Measurements from ENCODE around the gene TCF7L2. TPM values are rescaled to one million over a fixed set of nuclear protein-coding genes. Genes with fewer than 3 reads are reported as not detected.

Gene TCF7L2
- total RNA-seq, 2 experiments from 2014 or later: 0.45 to 1.4 TPM

GRCh38 chr10:113076949-113077348 lies 126.9 kb downstream of the TCF7L2 start:
- CTCF ChIA-PET: interaction anchor here (0.7 kb wide), 1 partner anchor 85 kb away, joined by 3 read pairs; no protein-coding TSS in a partner anchor
- Mint-ChIP-seq H3K36me3 (no peaks in the 10 kb centered on the region), H3K9me3 (ENCODE audit: low read depth) (no peaks in the 10 kb centered on the region), H3K4me3 (no peak overlapping the region), H3K4me1 (no peaks in the 10 kb centered on the region), H3K27me3 (peaks cover 5% of the 10 kb centered on the region), H3K27ac (no peak overlapping the region)
- no peak for ATAC-seq
- DNase-seq: no peak

- CTCF ChIA-PET: no interaction called here
Measured at GRCh38 chr10:113078282-113078907, 128.3 kb downstream of the TCF7L2 start.

GRCh38 chr10:113080061-113080924 lies 130.2 kb downstream of the TCF7L2 start:
- Mint-ChIP-seq H3K9me3 (ENCODE audit: low read depth) (no peaks in the 10 kb centered on the region), H3K4me1 (no peaks in the 10 kb centered on the region), H3K27me3 (peaks cover 5% of the 10 kb centered on the region), H3K4me3 (no peak overlapping the region), H3K27ac (no peak overlapping the region), H3K36me3 (no peaks in the 10 kb centered on the region)
- ATAC-seq: no peak
- DNase-seq: no peak
- CTCF ChIA-PET: no interaction called here

More at GRCh38 chr10:113078282-113078907, 128.3 kb downstream of the TCF7L2 start:
- Mint-ChIP-seq H3K36me3 (no peaks in the 10 kb centered on the region), H3K27ac (no peak overlapping the region), H3K27me3 (peaks cover 5% of the 10 kb centered on the region), H3K9me3 (ENCODE audit: low read depth) (no peaks in the 10 kb centered on the region), H3K4me1 (no peaks in the 10 kb centered on the region), H3K4me3 (no peak overlapping the region)
- no peak for ATAC-seq
- no peak for DNase-seq

GRCh38 chr10:113080925-113081229 lies 130.8 kb downstream of the TCF7L2 start:
- no peak for DNase-seq
- no peak overlapping the region for H3K4me3 Mint-ChIP-seq
- H3K36me3 Mint-ChIP-seq: no peaks in the 10 kb centered on the region
- ATAC-seq: no peak
- peaks cover 5% of the 10 kb centered on the region for H3K27me3 Mint-ChIP-seq
- no peaks in the 10 kb centered on the region for H3K4me1 Mint-ChIP-seq
- H3K9me3 Mint-ChIP-seq (ENCODE audit: low read depth): no peaks in the 10 kb centered on the region
- CTCF ChIA-PET: no interaction called here
- no peak overlapping the region for H3K27ac Mint-ChIP-seq

GRCh38 chr10:113084031-113084430 lies 134.0 kb downstream of the TCF7L2 start:
- H3K4me1 Mint-ChIP-seq: no peaks in the 10 kb centered on the region
- CTCF ChIA-PET: no interaction called here

GRCh38 chr10:113085776-113086175 lies 135.7 kb downstream of the TCF7L2 start:
- Mint-ChIP-seq H3K4me1 (no peaks in the 10 kb centered on the region), H3K9me3 (ENCODE audit: low read depth) (no peaks in the 10 kb centered on the region), H3K4me3 (no peak overlapping the region), H3K27ac (no peak overlapping the region), H3K36me3 (peaks cover 1% of the 10 kb centered on the region), H3K27me3 (no peaks in the 10 kb centered on the region)
- no peak for DNase-seq
- CTCF ChIA-PET: no interaction called here
- no peak for ATAC-seq

More at GRCh38 chr10:113084031-113084430, 134.0 kb downstream of the TCF7L2 start:
- ATAC-seq: no peak
- DNase-seq: no peak
- H3K4me3 Mint-ChIP-seq: no peak overlapping the region
- H3K9me3 Mint-ChIP-seq (ENCODE audit: low read depth): no peaks in the 10 kb centered on the region
- no peak overlapping the region for H3K27ac Mint-ChIP-seq
- no peaks in the 10 kb centered on the region for H3K27me3 Mint-ChIP-seq
- peaks cover 1% of the 10 kb centered on the region for H3K36me3 Mint-ChIP-seq

- Mint-ChIP-seq H3K4me1 (no peaks in the 10 kb centered on the region), H3K36me3 (peaks cover 1% of the 10 kb centered on the region), H3K27ac (no peak overlapping the region), H3K9me3 (ENCODE audit: low read depth) (no peaks in the 10 kb centered on the region), H3K4me3 (no peak overlapping the region), H3K27me3 (no peaks in the 10 kb centered on the region)
- ATAC-seq (no peak), DNase-seq (no peak)
- CTCF ChIA-PET: no interaction called here
Measured at GRCh38 chr10:113086282-113086681, 136.2 kb downstream of the TCF7L2 start.

- ATAC-seq (no peak), DNase-seq (no peak)
- Mint-ChIP-seq H3K9me3 (ENCODE audit: low read depth) (no peaks in the 10 kb centered on the region), H3K4me3 (no peak overlapping the region), H3K4me1 (no peaks in the 10 kb centered on the region), H3K27me3 (peaks cover 3% of the 10 kb centered on the region), H3K27ac (no peak overlapping the region), H3K36me3 (peaks cover 1% of the 10 kb centered on the region)
- CTCF ChIA-PET: no interaction called here
Measured at GRCh38 chr10:113087165-113088029, 137.3 kb downstream of the TCF7L2 start.

- H3K27ac Mint-ChIP-seq: no peak overlapping the region
- no peak overlapping the region for H3K4me3 Mint-ChIP-seq
- peaks cover under 1% of the 10 kb centered on the region for H3K4me1 Mint-ChIP-seq
- DNase-seq (no peak), ATAC-seq (no peak)
- H3K9me3 Mint-ChIP-seq (ENCODE audit: low read depth): peaks cover 2% of the 10 kb centered on the region
- peaks cover 1% of the 10 kb centered on the region for H3K36me3 Mint-ChIP-seq
- CTCF ChIA-PET: no interaction called here
- peaks cover 3% of the 10 kb centered on the region for H3K27me3 Mint-ChIP-seq
Measured at GRCh38 chr10:113088194-113088593, 138.1 kb downstream of the TCF7L2 start.

- ATAC-seq: no peak
- peaks cover 4% of the 10 kb centered on the region for H3K9me3 Mint-ChIP-seq (ENCODE audit: low read depth)
- CTCF ChIA-PET: no interaction called here
- H3K27ac Mint-ChIP-seq: no peak overlapping the region
- H3K4me1 Mint-ChIP-seq: peaks cover 14% of the 10 kb centered on the region
- no peak for DNase-seq
- H3K36me3 Mint-ChIP-seq: peaks cover 3% of the 10 kb centered on the region
- peaks cover 4% of the 10 kb centered on the region for H3K27me3 Mint-ChIP-seq
- no peak overlapping the region for H3K4me3 Mint-ChIP-seq
Measured at GRCh38 chr10:113089551-113089950, 139.5 kb downstream of the TCF7L2 start.

- CTCF ChIA-PET: no interaction called here
- Mint-ChIP-seq H3K27me3 (peaks cover 4% of the 10 kb centered on the region), H3K27ac (no peak overlapping the region), H3K4me3 (no peak overlapping the region), H3K4me1 (peaks cover 18% of the 10 kb centered on the region), H3K36me3 (peaks cover 4% of the 10 kb centered on the region), H3K9me3 (ENCODE audit: low read depth) (peaks cover 4% of the 10 kb centered on the region)
- DNase-seq (no peak), ATAC-seq (no peak)
Measured at GRCh38 chr10:113091920-113092319, 141.9 kb downstream of the TCF7L2 start.

- Mint-ChIP-seq H3K36me3 (peaks cover 3% of the 10 kb centered on the region), H3K27ac (peak overlapping the region; percentile 54), H3K9me3 (ENCODE audit: low read depth) (peaks cover 4% of the 10 kb centered on the region), H3K4me1 (peaks cover 20% of the 10 kb centered on the region), H3K4me3 (no peak overlapping the region), H3K27me3 (peaks cover 4% of the 10 kb centered on the region)
- CTCF ChIA-PET: interaction anchor here (1.4 kb wide), 1 partner anchor 13 kb away, joined by 3 read pairs; no protein-coding TSS in a partner anchor
- no peak for DNase-seq
- ATAC-seq: peak; percentile 36
Measured at GRCh38 chr10:113093188-113094113, 143.4 kb downstream of the TCF7L2 start.

Data from activated CD8-positive, alpha-beta memory T cell treated with anti-CD3 and anti-CD28 coated beads, Interleukin-2, amount 10 ng/mL, durations not matched to agents 7 days and 5 days (primary cell).